Activated CD4-positive, alpha-beta T cell treated with anti-CD3 and anti-CD28 coated beads, Interleukin-2, amount 10 ng/mL, durations not matched to agents 24 days and 14 days (primary cell): Measurements from ENCODE around the gene HTR1A. TPM values are rescaled to one million over a fixed set of nuclear protein-coding genes. Genes with fewer than 3 reads are reported as not detected.

ENCODE experiments used
- DNase-seq: peaks from one replicate; pipeline ENCODE4 v3.0.0; 2022
- H3K27ac Mint-ChIP-seq: one replicate; pipeline ENCODE4 v1.8.0; 2022; ENCODE audit warnings: mild to moderate bottlenecking, mixed read lengths
- H3K27me3 Mint-ChIP-seq: one replicate; pipeline ENCODE4 v1.8.0; 2022; ENCODE audit warnings: mixed read lengths
- H3K36me3 Mint-ChIP-seq: one replicate; pipeline ENCODE4 v1.8.0; 2022; ENCODE audit warnings: low read depth, mild to moderate bottlenecking, mixed read lengths
- H3K4me1 Mint-ChIP-seq: one replicate; pipeline ENCODE4 v1.8.0; 2021; ENCODE audit warnings: mixed read lengths
- H3K4me3 Mint-ChIP-seq: one replicate; pipeline ENCODE4 v1.8.0; 2022; ENCODE audit warnings: mild to moderate bottlenecking, moderate library complexity, mixed read lengths
- H3K9me3 Mint-ChIP-seq: one replicate; pipeline ENCODE4 v1.8.0; 2021; ENCODE audit warnings: mixed read lengths
- intact Hi-C: fragments of 100-400 bp; cut with micrococcal nuclease; formaldehyde crosslinking; loops from one replicate; pipeline ENCODE4 v1.15.1; 2023
- total RNA-seq: library from RNA; stranded (reverse); gene quantifications from 2 replicates; pipeline ENCODE4 v1.2.3, GENCODE V29; 2022

HTR1A gene
- not detected in 2 replicates for total RNA-seq

DNA sequence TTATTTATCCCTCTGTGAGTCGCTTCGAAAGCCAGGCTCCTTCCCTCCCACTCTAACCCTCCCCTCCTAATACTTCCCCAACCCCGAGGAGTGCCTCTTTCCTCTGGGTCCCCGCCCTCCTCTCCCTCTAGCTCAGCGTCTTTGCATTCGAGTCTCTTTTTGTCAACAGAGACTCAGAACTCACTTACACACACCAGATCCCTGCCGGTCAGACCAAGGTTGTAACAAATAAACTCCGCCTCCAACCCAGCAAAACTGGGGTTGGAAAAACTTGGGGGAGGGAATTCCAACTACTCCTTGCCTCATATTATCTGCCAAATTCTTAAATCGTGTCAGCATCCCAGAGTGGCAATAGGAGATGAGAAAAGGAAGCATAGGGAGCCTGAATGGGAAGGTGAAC lies at the start of gene HTR1A:
Gene HTR1A, minus strand, starts transcription at position 167 of the 400 bp plus-strand sequence. CDS start 726 bp downstream, outside the sequence.
- no peak for DNase-seq
- H3K4me3 Mint-ChIP-seq = no peak within 1 kb of the TSS
- no peak within 1 kb of the TSS for H3K27ac Mint-ChIP-seq
- intact Hi-C loops = loop anchor here (5.0 kb wide), 1 partner anchor 560 kb away; no protein-coding TSS in a partner anchor
- H3K9me3 Mint-ChIP-seq = peaks cover 7% of the 10 kb centered on the region
- peaks cover 14% of the 10 kb centered on the region for H3K27me3 Mint-ChIP-seq
- H3K36me3 Mint-ChIP-seq = peaks cover 3% of the 10 kb centered on the region
- H3K4me1 Mint-ChIP-seq = no peaks in the 10 kb centered on the region

DNA sequence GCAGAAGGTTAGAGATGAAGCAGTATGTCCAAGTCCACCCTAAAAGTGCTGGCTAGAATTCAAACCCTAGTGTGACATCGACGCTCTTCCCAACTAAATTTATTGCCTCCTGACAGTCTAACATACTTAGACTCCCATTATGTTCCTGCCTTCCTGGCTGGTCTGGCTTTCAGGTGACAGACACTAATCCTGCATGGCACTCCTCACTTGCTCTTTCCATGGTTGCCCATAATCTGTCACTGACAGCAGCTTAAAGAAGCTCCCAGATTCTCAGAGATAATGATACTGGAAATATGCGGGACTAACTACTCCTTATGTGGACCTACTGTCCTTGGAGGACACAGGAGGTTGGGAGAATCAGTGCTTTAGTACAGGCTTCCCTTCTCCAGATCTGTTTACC lies 41.7 kb upstream of the HTR1A start:
- intact Hi-C loops = no loop called here
- no peak for DNase-seq
- H3K9me3 Mint-ChIP-seq = no peaks in the 10 kb centered on the region
- no peak overlapping the region for H3K27ac Mint-ChIP-seq
- no peaks in the 10 kb centered on the region for H3K4me1 Mint-ChIP-seq
- no peak overlapping the region for H3K4me3 Mint-ChIP-seq
- no peaks in the 10 kb centered on the region for H3K36me3 Mint-ChIP-seq
- H3K27me3 Mint-ChIP-seq = no peaks in the 10 kb centered on the region

DNA sequence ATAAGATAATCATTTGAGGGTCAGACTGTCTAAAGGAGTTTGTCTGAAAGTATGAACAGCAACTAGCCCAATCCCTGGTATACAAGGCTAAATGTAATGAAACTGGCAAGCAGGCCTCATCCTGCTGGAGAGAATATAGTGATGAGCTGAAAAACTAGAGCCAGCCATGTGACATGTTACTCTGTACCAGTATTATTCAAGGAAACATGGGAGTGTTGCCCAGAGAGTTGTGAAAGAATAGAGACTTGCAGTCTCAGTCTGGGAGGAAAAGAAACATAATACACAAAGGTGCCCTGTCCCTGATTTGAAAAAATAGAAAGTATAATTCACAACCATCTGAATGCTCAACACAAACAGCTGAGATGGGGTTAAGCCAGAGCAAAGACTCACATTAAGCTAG lies 37.9 kb upstream of the HTR1A start:
- H3K4me3 Mint-ChIP-seq = no peak overlapping the region
- DNase-seq = no peak
- H3K4me1 Mint-ChIP-seq = no peaks in the 10 kb centered on the region
- H3K9me3 Mint-ChIP-seq = peaks cover 4% of the 10 kb centered on the region
- H3K27me3 Mint-ChIP-seq = no peaks in the 10 kb centered on the region
- H3K27ac Mint-ChIP-seq = no peak overlapping the region
- intact Hi-C loops = no loop called here
- H3K36me3 Mint-ChIP-seq = no peaks in the 10 kb centered on the region

DNA sequence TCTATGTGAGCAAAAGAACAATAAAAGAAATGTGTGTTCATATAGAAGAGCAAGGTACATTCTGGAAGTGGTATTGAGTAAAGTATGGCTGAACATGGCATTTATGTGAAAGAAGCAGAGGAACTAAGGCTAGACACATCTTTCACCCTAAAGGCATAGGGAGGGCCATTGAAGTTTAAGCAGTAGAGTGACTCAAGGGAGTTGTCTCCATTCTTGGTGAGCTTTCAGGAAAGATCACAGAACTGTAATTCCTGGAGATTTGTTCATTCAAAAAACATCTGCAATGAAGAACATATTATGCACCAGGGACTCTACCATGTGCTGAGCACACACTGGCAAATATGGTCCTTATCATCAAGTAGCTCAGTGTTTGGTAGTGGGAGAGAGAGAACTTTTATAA lies 24.8 kb upstream of the HTR1A start:
- Mint-ChIP-seq H3K4me3 (no peak overlapping the region), H3K27ac (no peak overlapping the region), H3K4me1 (no peaks in the 10 kb centered on the region), H3K9me3 (no peaks in the 10 kb centered on the region), H3K36me3 (no peaks in the 10 kb centered on the region), H3K27me3 (no peaks in the 10 kb centered on the region)
- intact Hi-C loops = no loop called here
- no peak for DNase-seq

DNA sequence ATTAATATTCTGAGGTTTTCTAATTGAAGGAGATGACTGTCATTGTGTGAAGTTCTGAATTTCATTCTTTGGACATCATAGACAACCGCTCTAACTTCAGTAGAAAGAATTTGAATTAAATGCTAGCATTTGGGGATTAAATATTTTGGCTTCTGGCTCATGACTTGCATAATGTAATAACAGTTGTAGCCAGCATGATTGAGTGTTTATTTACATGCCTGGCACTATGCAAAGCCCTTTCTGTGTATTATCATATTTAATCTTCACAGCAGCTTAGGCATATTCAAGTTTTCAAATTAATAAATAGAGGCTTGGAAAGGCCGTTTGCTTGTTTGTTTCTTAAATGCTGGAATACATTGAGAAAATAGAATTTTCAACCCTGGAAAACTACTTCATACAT lies 19.6 kb upstream of the HTR1A start:
- intact Hi-C loops = no loop called here
- Mint-ChIP-seq H3K27me3 (no peaks in the 10 kb centered on the region), H3K4me3 (no peak overlapping the region), H3K27ac (no peak overlapping the region), H3K36me3 (no peaks in the 10 kb centered on the region), H3K9me3 (peaks cover 11% of the 10 kb centered on the region), H3K4me1 (no peaks in the 10 kb centered on the region)
- DNase-seq = no peak

DNA sequence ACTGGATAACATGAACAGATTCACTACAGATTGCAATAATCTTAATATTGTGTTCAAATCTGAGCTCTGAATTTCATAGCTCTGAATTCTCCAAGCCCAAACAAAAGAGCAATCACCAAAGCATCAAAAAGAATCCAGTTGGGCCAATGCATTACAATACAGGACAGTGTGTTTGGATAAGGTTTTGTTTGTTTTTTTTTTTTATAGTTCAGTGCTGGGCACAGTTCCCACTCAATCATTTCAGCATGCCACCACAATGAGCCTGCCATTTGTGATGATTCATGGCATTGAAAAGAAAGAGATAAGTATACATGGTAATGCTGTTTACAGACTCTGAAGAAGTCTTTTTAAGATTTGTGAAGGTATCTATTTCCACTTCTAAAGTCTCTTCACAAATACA lies 1.7 kb upstream of the HTR1A start:
- Mint-ChIP-seq H3K4me1 (no peaks in the 10 kb centered on the region), H3K4me3 (no peak overlapping the region), H3K36me3 (peaks cover 3% of the 10 kb centered on the region), H3K27ac (no peak overlapping the region), H3K27me3 (peaks cover 12% of the 10 kb centered on the region), H3K9me3 (peaks cover 7% of the 10 kb centered on the region)
- no peak for DNase-seq
- intact Hi-C loops = loop anchor here (5.0 kb wide), 1 partner anchor 562 kb away; no protein-coding TSS in a partner anchor

DNA sequence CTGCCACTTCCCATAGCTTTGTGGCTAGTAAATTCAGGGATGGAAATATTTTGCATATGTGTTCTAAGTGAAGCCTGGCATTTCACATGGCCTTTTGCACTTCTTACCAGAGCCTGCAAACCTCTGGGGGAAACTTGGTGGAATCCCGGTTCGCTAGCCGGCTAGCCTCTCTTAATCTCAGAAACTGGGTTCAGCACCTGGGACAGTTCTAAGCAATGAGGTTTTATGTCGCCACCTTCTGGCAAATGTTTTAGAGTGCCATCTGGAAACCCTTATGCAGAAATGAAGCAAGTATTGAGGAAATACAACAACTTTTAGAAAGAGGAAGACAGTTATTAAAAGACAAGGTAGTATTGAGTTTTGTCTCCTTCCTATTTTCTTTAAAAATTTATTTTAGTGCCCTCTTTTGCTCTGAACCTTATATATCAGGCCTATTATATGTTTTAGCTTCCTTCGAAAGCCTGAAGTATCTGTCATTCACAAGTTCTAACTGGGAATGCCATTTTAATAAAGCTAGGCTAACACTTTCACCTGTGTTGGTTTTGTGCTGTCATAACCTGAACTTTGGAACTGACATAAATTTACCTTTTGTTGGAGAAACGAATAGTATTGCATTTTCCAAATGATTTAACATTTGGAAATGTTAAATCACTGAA lies 963 bp upstream of the HTR1A start:
- Mint-ChIP-seq H3K9me3 (peaks cover 7% of the 10 kb centered on the region), H3K36me3 (peaks cover 3% of the 10 kb centered on the region), H3K4me1 (no peaks in the 10 kb centered on the region), H3K27ac (no peak overlapping the region), H3K4me3 (no peak overlapping the region), H3K27me3 (peaks cover 14% of the 10 kb centered on the region)
- intact Hi-C loops = loop anchor here (5.0 kb wide), 1 partner anchor 561 kb away; no protein-coding TSS in a partner anchor
- peak; percentile 82 for DNase-seq

DNA sequence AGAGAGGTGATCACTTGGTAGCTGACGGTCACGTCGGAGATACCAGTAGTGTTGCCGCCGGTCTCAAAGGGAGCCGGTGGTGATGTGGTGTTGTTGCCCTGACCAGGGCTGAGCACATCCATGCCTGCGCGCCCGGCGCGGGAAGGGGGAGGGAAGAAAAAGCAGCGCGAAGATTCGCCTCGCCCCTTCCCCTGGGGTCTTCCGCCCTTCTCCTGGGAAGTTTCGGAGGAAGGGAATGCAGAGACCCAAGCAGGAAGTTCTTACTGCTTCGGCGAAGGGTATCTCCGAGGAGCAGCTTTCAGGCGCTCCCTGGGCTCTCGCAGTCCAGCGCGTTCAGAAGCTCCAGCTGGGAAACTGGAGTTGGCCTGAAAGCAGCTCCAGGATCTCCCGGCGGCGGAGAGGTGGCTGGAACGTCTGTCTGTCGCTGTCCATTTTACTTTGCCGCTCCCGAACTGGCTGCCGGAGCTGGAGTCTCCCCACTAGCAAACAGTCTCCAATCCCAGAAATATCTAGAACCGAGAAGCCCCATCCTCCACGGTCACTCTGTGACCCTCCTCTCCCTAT lies 565 bp downstream of the HTR1A start:
- no peak for DNase-seq
- no peak overlapping the region for H3K4me3 Mint-ChIP-seq
- no peak overlapping the region for H3K27ac Mint-ChIP-seq
- intact Hi-C loops = loop anchor here (5.0 kb wide), 1 partner anchor 559 kb away; no protein-coding TSS in a partner anchor
- peaks cover 14% of the 10 kb centered on the region for H3K27me3 Mint-ChIP-seq
- peaks cover 3% of the 10 kb centered on the region for H3K36me3 Mint-ChIP-seq
- no peaks in the 10 kb centered on the region for H3K4me1 Mint-ChIP-seq
- peaks cover 7% of the 10 kb centered on the region for H3K9me3 Mint-ChIP-seq

DNA sequence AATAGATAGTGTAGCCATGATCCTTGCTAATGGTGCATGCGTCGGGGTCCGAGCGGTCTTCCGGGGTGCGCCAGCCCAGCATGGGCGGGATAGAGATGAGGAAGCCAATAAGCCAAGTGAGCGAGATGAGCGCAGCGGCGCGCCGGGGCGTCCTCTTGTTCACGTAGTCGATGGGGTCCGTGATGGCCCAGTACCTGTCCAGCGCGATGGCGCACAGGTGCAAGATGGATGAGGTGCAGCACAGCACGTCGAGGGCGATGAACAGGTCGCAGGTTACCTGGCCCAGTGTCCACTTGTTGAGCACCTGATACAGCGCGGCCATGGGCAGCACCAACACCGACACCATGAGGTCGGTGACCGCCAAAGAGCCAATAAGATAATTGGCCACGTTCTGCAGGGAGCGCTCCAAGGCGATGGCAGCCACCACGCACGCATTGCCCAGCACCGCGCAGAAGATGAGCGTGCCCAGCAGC lies 1.1 kb downstream of the HTR1A start:
- Mint-ChIP-seq H3K4me1 (no peaks in the 10 kb centered on the region), H3K4me3 (no peak overlapping the region), H3K27me3 (peaks cover 14% of the 10 kb centered on the region), H3K9me3 (peaks cover 7% of the 10 kb centered on the region), H3K36me3 (peaks cover 3% of the 10 kb centered on the region), H3K27ac (no peak overlapping the region)
- intact Hi-C loops = loop anchor here (5.0 kb wide), 1 partner anchor 559 kb away; no protein-coding TSS in a partner anchor
- no peak for DNase-seq

DNA sequence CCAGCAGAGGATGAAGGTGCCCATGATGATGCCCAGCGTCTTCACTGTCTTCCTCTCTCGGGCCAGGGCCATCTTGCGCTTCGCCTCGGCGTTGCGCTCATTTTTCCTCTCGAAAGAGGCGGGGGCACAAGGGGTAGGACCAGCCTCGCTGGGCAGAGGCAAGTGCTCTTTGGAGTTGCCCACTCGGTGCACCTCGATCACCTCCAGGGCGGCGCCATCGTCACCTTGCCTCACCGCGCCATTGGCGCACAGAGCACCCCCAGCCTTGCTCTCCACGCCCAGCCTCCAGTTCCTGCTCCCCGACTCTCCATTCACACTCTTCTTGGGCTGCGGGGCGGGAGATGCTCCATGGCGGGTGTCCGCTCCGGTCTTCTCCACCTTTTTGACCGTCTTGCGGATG lies 1.6 kb downstream of the HTR1A start:
- no peak for DNase-seq
- no peaks in the 10 kb centered on the region for H3K4me1 Mint-ChIP-seq
- intact Hi-C loops = loop anchor here (5.0 kb wide), 1 partner anchor 558 kb away; no protein-coding TSS in a partner anchor

DNA sequence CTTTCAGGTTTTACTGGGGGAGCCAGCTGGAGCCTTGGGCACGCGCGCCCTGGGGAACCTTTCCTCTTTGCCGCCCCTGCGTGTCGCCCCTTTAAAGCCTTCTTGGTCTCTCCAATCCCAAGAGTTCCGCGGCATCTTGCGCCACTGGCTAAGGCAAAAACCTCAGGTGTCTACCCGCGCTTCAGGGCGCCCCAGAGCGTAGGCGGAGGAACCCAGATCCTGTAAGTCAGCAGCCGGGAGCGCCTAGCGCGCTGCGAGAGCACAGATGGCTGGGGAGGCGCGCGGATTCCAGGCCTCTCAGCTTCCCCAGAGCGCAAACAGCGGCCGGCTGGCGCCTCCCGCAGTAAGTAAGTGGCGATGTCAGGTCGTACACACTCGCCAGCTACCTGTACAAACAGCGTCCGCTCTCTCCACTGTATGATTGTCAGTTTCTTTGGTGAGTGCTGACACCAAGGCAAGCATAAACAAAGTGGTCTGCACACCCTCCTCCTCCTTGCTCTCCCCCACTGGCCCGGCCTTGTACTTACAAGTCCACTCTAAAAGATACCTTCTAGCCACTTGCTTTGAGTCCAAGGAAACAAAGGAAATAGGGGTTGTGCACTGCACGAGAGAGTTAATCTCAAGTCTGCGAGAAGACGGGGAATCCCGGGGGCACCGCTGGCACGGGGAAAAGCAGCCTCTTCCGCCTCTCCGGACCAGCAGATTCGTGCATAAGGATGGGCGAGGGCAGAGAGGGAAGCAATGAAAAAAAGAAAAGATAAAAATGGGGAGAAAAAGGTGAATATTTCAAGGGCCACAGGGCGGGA lies 2.9 kb downstream of the HTR1A start:
- Mint-ChIP-seq H3K36me3 (peaks cover 3% of the 10 kb centered on the region), H3K4me1 (no peaks in the 10 kb centered on the region), H3K9me3 (peaks cover 7% of the 10 kb centered on the region), H3K27me3 (peaks cover 14% of the 10 kb centered on the region), H3K4me3 (no peak overlapping the region), H3K27ac (no peak overlapping the region)
- intact Hi-C loops = no loop called here
- no peak for DNase-seq

More for the DNA sequence above, 1.6 kb downstream of the HTR1A start:
- Mint-ChIP-seq H3K9me3 (peaks cover 7% of the 10 kb centered on the region), H3K27ac (no peak overlapping the region), H3K4me3 (no peak overlapping the region), H3K36me3 (peaks cover 3% of the 10 kb centered on the region), H3K27me3 (peaks cover 14% of the 10 kb centered on the region)

DNA sequence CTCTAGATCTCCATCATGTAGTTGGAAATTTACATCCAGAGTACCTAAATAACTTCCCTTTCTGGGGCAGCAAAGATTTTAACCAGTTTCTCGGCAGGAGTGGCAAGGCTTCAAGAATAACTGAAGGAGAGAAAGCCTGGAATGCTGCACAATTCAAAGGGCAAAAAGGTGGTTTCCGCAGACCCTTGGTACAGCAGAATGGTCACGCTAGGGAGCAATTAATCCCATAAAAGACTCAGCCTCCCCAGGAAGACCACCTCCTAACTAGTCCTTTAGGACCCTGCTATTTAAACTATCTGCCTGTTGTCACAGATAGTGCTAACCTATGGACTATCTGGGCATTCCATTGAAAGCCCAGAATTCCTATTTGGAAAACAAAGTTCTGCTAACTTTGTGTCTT lies 3.6 kb downstream of the HTR1A start:
- no peak for DNase-seq
- H3K27me3 Mint-ChIP-seq = peaks cover 14% of the 10 kb centered on the region
- no peak overlapping the region for H3K4me3 Mint-ChIP-seq
- H3K9me3 Mint-ChIP-seq = peaks cover 7% of the 10 kb centered on the region
- no peaks in the 10 kb centered on the region for H3K4me1 Mint-ChIP-seq
- intact Hi-C loops = no loop called here
- peaks cover 3% of the 10 kb centered on the region for H3K36me3 Mint-ChIP-seq
- H3K27ac Mint-ChIP-seq = no peak overlapping the region

DNA sequence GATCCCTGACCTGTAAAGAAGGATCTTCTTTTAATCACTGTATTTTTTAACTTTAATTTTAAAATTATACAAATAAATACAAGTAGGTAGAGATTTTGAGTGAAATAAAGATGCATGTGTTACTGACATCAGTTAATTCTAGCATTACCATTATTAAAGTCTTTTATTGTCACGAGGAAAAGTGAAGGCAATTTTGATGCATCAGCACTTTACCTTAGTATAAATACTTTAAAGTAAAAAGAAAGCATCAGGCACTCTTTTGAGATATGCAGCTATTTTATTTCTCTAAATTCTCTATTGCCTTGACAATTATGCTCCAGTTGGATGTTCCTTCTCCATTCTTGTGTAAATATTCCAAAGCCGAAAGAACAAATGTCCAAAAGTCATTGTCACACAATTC lies 4.6 kb downstream of the HTR1A start:
- Mint-ChIP-seq H3K4me1 (no peaks in the 10 kb centered on the region), H3K27me3 (peaks cover 14% of the 10 kb centered on the region), H3K9me3 (peaks cover 7% of the 10 kb centered on the region), H3K4me3 (no peak overlapping the region), H3K27ac (no peak overlapping the region), H3K36me3 (peaks cover 3% of the 10 kb centered on the region)
- no peak for DNase-seq
- intact Hi-C loops = no loop called here

DNA sequence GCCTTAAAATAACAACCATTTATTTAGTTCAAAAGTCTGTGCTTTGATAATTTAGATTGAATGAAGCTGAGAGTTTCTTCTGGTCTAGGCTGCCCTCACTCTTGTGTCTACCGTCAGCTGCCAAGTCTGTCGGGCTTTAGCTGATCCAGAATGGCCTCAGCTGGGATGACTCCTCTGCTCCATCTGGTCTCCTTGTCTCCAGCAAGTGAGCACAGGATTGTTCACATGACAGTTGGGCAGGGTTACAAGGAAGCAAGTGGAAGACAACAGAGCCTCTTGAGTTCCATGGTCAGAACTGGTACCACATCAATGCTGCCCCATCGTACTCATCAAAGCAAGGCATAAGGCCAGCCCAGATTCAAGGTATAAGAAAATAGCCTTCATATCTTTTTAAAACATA lies 9.0 kb downstream of the HTR1A start:
- H3K4me1 Mint-ChIP-seq = no peaks in the 10 kb centered on the region

More for the DNA sequence above, 9.0 kb downstream of the HTR1A start:
- H3K9me3 Mint-ChIP-seq = no peaks in the 10 kb centered on the region
- H3K27ac Mint-ChIP-seq = no peak overlapping the region
- no peaks in the 10 kb centered on the region for H3K27me3 Mint-ChIP-seq
- no peak for DNase-seq
- H3K36me3 Mint-ChIP-seq = no peaks in the 10 kb centered on the region
- intact Hi-C loops = no loop called here
- H3K4me3 Mint-ChIP-seq = no peak overlapping the region
